GM23338 (cell line): Measurements from ENCODE around the gene BAMBI. TPM values are rescaled to one million over a fixed set of nuclear protein-coding genes. Genes with fewer than 3 reads are reported as not detected.
A peak's percentile ranks its signal among the peaks of the same experiment; 100 is the strongest.

Experiments
- ATAC-seq: fragments of 200-7000 bp; cut with Tn5 transposase; 3 replicates; pipeline ENCODE4 v1.9.1; 2020
- DNase-seq: peaks from one replicate; pipeline ENCODE4 v3.0.0-alpha.2; 2015; ENCODE audit warnings: low spot score
- H2AFZ ChIP-seq: fragments of 200-600 bp; sonication (generic); 2 replicates; pipeline ENCODE4 v1.8.0; 2016; ENCODE audit warnings: antibody characterized with exemption, mild to moderate bottlenecking, moderate library complexity
- H3F3A ChIP-seq: fragments of 200-600 bp; sonication (generic); replicated peaks from 2 replicates; pipeline ENCODE4 v1.8.0; 2017; ENCODE audit warnings: antibody characterized with exemption, mixed run types, low read depth
- H3K27ac ChIP-seq: fragments of 200-600 bp; sonication (generic); 2 replicates; pipeline ENCODE4 v1.6.1; 2016; ENCODE audit warnings: low read depth
- H3K27me3 ChIP-seq: fragments of 200-600 bp; sonication (generic); 2 replicates; pipeline ENCODE4 v1.8.0; 2016; ENCODE audit warnings: mild to moderate bottlenecking, mixed run types, moderate library complexity; ENCODE audit not compliant: insufficient read depth
- H3K36me3 ChIP-seq: fragments of 200-600 bp; sonication (generic); 2 replicates; pipeline ENCODE4 v1.8.0; 2016; ENCODE audit warnings: mild to moderate bottlenecking; ENCODE audit not compliant: insufficient read depth
- H3K4me1 ChIP-seq: fragments of 200-600 bp; sonication (generic); 2 replicates; pipeline ENCODE4 v1.8.0; 2016; ENCODE audit warnings: mild to moderate bottlenecking, moderate library complexity; ENCODE audit not compliant: insufficient read depth
- H3K4me2 ChIP-seq: fragments of 200-600 bp; sonication (generic); 2 replicates; pipeline ENCODE4 v1.7.1; 2017; ENCODE audit warnings: mixed run types
- H3K4me3 ChIP-seq: fragments of 200-600 bp; sonication (generic); 2 replicates; pipeline ENCODE4 v1.6.1; 2016; ENCODE audit warnings: mixed run types
- H3K79me2 ChIP-seq: fragments of 200-600 bp; sonication (generic); replicated peaks from 2 replicates; pipeline ENCODE4 v1.8.0; 2017; ENCODE audit warnings: mild to moderate bottlenecking; ENCODE audit not compliant: insufficient read depth
- H3K9me2 ChIP-seq: fragments of 200-600 bp; sonication (generic); 2 replicates; pipeline ENCODE4 v1.8.0; 2017; ENCODE audit not compliant: insufficient read depth
- H4K20me1 ChIP-seq: fragments of 200-600 bp; sonication (generic); replicated peaks from 2 replicates; pipeline ENCODE4 v1.8.0; 2017; ENCODE audit warnings: mild to moderate bottlenecking; ENCODE audit not compliant: insufficient read depth
- H3K27ac Mint-ChIP-seq: 2 replicates; pipeline ENCODE4 v1.8.0; 2020; ENCODE audit warnings: inconsistent platforms, mild to moderate bottlenecking, moderate library complexity, mixed read lengths
- H3K27me3 Mint-ChIP-seq: 3 replicates; pipeline ENCODE4 v1.8.0; 2022; ENCODE audit warnings: low read depth, mild to moderate bottlenecking, moderate library complexity, mixed read lengths, inconsistent platforms; ENCODE audit not compliant: insufficient read depth, poor library complexity
- H3K36me3 Mint-ChIP-seq: 3 replicates; pipeline ENCODE4 v1.8.0; 2021; ENCODE audit warnings: low read depth, mild to moderate bottlenecking, inconsistent platforms, moderate library complexity, mixed read lengths
- H3K4me1 Mint-ChIP-seq: 3 replicates; pipeline ENCODE4 v1.8.0; 2020; ENCODE audit warnings: mild to moderate bottlenecking, inconsistent platforms, mixed read lengths
- H3K4me3 Mint-ChIP-seq: 3 replicates; pipeline ENCODE4 v1.8.0; 2021; ENCODE audit warnings: moderate library complexity, mild to moderate bottlenecking, inconsistent platforms, mixed read lengths
- H3K9me3 Mint-ChIP-seq: 3 replicates; pipeline ENCODE4 v1.8.0; 2020; ENCODE audit warnings: moderate library complexity, mild to moderate bottlenecking, inconsistent platforms, mixed read lengths
- CREB1 ChIP-seq: fragments of 250-450 bp; sonication (Bioruptor Pico); IDR thresholded peaks from 2 replicates; pipeline ENCODE4 v1.5.0; 2020; ENCODE audit warnings: low read depth, mild to moderate bottlenecking, moderate library complexity
- EZH2 ChIP-seq: fragments of 200-600 bp; sonication (generic); IDR thresholded peaks from one replicate; pipeline ENCODE4 v1.8.0; 2017; ENCODE audit warnings: antibody characterized with exemption, mild to moderate bottlenecking, low read depth; ENCODE audit not compliant: unreplicated experiment
- JUNB ChIP-seq: IDR thresholded peaks from one replicate; pipeline ENCODE4 v1.6.1; 2016; ENCODE audit warnings: antibody characterized with exemption; ENCODE audit not compliant: unreplicated experiment
- NANOG ChIP-seq: IDR thresholded peaks from 2 replicates; pipeline ENCODE4 v1.6.1; 2016; ENCODE audit warnings: antibody characterized with exemption, borderline replicate concordance
- STAT1 ChIP-seq: IDR thresholded peaks from one replicate; pipeline ENCODE4 v1.6.1; 2016; ENCODE audit warnings: antibody characterized with exemption; ENCODE audit not compliant: unreplicated experiment
- ZNF114 ChIP-seq: fragments of 250-450 bp; sonication (Bioruptor Pico); IDR thresholded peaks from 2 replicates; pipeline ENCODE4 v1.5.0; 2020; ENCODE audit warnings: mild to moderate bottlenecking, moderate library complexity
- ZNF331 ChIP-seq: fragments of 250-450 bp; sonication (Bioruptor Pico); IDR thresholded peaks from 2 replicates; pipeline ENCODE4 v1.5.0; 2020; ENCODE audit warnings: low read depth, mild to moderate bottlenecking, moderate library complexity
- polyA plus RNA-seq: library from polyadenylated mRNA; unstranded; fragments of >200 nt; fragmentation: Nextera tagmentation; extraction: Ambion mirVana; gene quantifications from 2 replicates; pipeline ENCODE4 v1.2.1, GENCODE V29; 2016
- total RNA-seq: library from RNA; depleted of rRNA; stranded (reverse); fragments of >200 nt; shearing (Covaris generic); gene quantifications from 2 replicates; pipeline ENCODE4 v1.2.3, GENCODE V29; 2014
- TF ChIP-seq, protein P1 (sequence below): IDR thresholded peaks from 2 replicates; pipeline ENCODE4 v1.6.1; 2016; ENCODE audit warnings: antibody characterized with exemption
- TF ChIP-seq, protein P2 (sequence below): fragments of 250-450 bp; sonication (Bioruptor Pico); IDR thresholded peaks from 2 replicates; pipeline ENCODE4 v1.5.0; 2020; ENCODE audit warnings: mild to moderate bottlenecking, moderate library complexity
- TF ChIP-seq, protein P3 (sequence below): IDR thresholded peaks from one replicate; pipeline ENCODE4 v1.6.1; 2018; ENCODE audit warnings: antibody characterized with exemption; ENCODE audit not compliant: unreplicated experiment

BAMBI gene
- total and polyA plus RNA-seq, 2 experiments from 2014 or later = 20.1 to 37.5 TPM

DNA sequence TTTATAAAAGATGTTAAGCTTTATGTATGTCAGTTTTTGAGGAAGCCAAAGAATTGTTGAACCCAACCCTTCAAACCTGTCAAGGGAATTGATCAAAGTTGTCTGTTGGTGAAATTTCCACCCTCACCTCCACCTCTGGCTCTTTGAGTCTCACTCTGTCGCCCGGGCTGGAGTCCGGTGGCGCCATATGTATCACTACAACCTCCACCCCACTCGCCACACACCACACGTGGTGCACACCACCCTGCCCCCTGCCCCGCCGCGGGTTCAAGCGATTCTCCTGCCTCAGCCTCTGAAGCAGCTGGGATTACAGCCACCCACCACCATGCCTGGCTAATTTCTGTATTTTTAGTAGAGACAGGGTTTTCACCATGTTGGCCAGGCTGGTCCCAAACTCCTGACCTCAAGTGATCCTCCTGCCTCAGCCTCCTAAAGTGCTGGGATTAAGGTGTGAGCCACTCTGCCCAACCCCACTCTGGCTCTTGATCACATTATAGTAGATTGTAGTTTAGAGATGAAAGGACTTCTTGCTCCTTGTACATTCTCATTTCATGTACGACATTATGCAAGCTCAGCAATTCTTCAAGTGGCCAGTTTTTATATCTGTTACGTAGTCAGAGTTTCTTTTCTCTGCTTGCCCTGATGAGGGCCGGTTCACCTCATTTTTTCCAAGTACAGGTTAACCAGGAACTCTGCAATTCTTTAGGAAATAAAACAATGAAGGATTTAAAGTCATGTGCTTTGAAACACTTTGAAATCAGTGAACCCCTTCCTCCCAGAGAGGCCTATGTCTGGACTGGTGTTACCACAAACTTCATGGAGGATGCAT, 7.0 kb downstream of the BAMBI start:
- peak overlapping the region; percentile 42 for H3K27ac Mint-ChIP-seq
- Histone ChIP-seq H2AFZ (no peak overlapping the region), H3K9me2 (no peaks in the 10 kb centered on the region), H3F3A (no peaks in the 10 kb centered on the region), H3K79me2 (peaks cover 48% of the 10 kb centered on the region), H3K27me3 (no peaks in the 10 kb centered on the region), H3K36me3 (peaks cover 28% of the 10 kb centered on the region), H3K4me1 (peaks cover 77% of the 10 kb centered on the region), H4K20me1 (peaks cover 32% of the 10 kb centered on the region), H3K4me3 (no peak overlapping the region), H3K4me2 (0 out of 2 replicates have a peak overlapping the region, but pooled peaks have one; percentile 50), H3K27ac (peak overlapping the region; percentile 48)
- DNase-seq (no peak), ATAC-seq (no peak)
- H3K4me1 Mint-ChIP-seq = peaks cover 74% of the 10 kb centered on the region
- H3K4me3 Mint-ChIP-seq = no peak overlapping the region
- H3K9me3 Mint-ChIP-seq = no peaks in the 10 kb centered on the region
- TF ChIP-seq, protein P1, sequence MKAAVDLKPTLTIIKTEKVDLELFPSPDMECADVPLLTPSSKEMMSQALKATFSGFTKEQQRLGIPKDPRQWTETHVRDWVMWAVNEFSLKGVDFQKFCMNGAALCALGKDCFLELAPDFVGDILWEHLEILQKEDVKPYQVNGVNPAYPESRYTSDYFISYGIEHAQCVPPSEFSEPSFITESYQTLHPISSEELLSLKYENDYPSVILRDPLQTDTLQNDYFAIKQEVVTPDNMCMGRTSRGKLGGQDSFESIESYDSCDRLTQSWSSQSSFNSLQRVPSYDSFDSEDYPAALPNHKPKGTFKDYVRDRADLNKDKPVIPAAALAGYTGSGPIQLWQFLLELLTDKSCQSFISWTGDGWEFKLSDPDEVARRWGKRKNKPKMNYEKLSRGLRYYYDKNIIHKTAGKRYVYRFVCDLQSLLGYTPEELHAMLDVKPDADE = no peak
- TF ChIP-seq JUNB = no peak
- no peak for TF ChIP-seq NANOG
- no peak for TF ChIP-seq EZH2
- no peak for TF ChIP-seq ZNF331 (CRISPR knock-in tag)
- TF ChIP-seq, protein P2, sequence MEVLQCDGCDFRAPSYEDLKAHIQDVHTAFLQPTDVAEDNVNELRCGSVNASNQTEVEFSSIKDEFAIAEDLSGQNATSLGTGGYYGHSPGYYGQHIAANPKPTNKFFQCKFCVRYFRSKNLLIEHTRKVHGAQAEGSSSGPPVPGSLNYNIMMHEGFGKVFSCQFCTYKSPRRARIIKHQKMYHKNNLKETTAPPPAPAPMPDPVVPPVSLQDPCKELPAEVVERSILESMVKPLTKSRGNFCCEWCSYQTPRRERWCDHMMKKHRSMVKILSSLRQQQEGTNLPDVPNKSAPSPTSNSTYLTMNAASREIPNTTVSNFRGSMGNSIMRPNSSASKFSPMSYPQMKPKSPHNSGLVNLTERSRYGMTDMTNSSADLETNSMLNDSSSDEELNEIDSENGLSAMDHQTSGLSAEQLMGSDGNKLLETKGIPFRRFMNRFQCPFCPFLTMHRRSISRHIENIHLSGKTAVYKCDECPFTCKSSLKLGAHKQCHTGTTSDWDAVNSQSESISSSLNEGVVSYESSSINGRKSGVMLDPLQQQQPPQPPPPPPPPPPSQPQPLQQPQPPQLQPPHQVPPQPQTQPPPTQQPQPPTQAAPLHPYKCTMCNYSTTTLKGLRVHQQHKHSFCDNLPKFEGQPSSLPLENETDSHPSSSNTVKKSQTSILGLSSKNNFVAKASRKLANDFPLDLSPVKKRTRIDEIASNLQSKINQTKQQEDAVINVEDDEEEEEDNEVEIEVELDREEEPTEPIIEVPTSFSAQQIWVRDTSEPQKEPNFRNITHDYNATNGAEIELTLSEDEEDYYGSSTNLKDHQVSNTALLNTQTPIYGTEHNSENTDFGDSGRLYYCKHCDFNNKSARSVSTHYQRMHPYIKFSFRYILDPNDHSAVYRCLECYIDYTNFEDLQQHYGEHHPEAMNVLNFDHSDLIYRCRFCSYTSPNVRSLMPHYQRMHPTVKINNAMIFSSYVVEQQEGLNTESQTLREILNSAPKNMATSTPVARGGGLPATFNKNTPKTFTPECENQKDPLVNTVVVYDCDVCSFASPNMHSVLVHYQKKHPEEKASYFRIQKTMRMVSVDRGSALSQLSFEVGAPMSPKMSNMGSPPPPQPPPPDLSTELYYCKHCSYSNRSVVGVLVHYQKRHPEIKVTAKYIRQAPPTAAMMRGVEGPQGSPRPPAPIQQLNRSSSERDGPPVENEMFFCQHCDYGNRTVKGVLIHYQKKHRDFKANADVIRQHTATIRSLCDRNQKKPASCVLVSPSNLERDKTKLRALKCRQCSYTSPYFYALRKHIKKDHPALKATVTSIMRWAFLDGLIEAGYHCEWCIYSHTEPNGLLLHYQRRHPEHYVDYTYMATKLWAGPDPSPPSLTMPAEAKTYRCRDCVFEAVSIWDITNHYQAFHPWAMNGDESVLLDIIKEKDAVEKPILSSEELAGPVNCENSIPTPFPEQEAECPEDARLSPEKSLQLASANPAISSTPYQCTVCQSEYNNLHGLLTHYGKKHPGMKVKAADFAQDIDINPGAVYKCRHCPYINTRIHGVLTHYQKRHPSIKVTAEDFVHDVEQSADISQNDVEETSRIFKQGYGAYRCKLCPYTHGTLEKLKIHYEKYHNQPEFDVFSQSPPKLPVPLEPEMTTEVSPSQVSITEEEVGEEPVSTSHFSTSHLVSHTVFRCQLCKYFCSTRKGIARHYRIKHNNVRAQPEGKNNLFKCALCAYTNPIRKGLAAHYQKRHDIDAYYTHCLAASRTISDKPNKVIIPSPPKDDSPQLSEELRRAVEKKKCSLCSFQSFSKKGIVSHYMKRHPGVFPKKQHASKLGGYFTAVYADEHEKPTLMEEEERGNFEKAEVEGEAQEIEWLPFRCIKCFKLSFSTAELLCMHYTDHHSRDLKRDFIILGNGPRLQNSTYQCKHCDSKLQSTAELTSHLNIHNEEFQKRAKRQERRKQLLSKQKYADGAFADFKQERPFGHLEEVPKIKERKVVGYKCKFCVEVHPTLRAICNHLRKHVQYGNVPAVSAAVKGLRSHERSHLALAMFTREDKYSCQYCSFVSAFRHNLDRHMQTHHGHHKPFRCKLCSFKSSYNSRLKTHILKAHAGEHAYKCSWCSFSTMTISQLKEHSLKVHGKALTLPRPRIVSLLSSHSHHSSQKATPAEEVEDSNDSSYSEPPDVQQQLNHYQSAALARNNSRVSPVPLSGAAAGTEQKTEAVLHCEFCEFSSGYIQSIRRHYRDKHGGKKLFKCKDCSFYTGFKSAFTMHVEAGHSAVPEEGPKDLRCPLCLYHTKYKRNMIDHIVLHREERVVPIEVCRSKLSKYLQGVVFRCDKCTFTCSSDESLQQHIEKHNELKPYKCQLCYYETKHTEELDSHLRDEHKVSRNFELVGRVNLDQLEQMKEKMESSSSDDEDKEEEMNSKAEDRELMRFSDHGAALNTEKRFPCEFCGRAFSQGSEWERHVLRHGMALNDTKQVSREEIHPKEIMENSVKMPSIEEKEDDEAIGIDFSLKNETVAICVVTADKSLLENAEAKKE = no peak
- TF ChIP-seq ZNF114 (CRISPR knock-in tag) = no peak
- TF ChIP-seq, protein P3, sequence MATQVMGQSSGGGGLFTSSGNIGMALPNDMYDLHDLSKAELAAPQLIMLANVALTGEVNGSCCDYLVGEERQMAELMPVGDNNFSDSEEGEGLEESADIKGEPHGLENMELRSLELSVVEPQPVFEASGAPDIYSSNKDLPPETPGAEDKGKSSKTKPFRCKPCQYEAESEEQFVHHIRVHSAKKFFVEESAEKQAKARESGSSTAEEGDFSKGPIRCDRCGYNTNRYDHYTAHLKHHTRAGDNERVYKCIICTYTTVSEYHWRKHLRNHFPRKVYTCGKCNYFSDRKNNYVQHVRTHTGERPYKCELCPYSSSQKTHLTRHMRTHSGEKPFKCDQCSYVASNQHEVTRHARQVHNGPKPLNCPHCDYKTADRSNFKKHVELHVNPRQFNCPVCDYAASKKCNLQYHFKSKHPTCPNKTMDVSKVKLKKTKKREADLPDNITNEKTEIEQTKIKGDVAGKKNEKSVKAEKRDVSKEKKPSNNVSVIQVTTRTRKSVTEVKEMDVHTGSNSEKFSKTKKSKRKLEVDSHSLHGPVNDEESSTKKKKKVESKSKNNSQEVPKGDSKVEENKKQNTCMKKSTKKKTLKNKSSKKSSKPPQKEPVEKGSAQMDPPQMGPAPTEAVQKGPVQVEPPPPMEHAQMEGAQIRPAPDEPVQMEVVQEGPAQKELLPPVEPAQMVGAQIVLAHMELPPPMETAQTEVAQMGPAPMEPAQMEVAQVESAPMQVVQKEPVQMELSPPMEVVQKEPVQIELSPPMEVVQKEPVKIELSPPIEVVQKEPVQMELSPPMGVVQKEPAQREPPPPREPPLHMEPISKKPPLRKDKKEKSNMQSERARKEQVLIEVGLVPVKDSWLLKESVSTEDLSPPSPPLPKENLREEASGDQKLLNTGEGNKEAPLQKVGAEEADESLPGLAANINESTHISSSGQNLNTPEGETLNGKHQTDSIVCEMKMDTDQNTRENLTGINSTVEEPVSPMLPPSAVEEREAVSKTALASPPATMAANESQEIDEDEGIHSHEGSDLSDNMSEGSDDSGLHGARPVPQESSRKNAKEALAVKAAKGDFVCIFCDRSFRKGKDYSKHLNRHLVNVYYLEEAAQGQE = no peak
- no peak for TF ChIP-seq STAT1
- TF ChIP-seq CREB1 (CRISPR knock-in tag) = no peak
- H3K36me3 Mint-ChIP-seq = peaks cover 39% of the 10 kb centered on the region
- H3K27me3 Mint-ChIP-seq = peaks cover 3% of the 10 kb centered on the region
